MM.1S (cell line): ENCODE results near the gene ST6GALNAC4.

Source experiments
- EZH2 ChIP-seq: fragments of 300-600 bp; sonication (generic); optimal IDR thresholded peaks from 2 replicates; pipeline ENCODE3; 2017; ENCODE audit warnings: low read depth, mild to moderate bottlenecking, antibody characterized with exemption, low read length, mixed read lengths
- EZH2phosphoT487 ChIP-seq: fragments of 300-600 bp; sonication (generic); IDR thresholded peaks from 2 replicates; pipeline ENCODE4 v1.6.1; 2018; ENCODE audit warnings: antibody characterized with exemption, low read length
- TF ChIP-seq, protein P1 (sequence below): fragments of 300-600 bp; sonication (generic); IDR thresholded peaks from 2 replicates; pipeline ENCODE4 v1.5.1; 2016; ENCODE audit warnings: antibody characterized with exemption, low read length, mixed read lengths

DNA sequence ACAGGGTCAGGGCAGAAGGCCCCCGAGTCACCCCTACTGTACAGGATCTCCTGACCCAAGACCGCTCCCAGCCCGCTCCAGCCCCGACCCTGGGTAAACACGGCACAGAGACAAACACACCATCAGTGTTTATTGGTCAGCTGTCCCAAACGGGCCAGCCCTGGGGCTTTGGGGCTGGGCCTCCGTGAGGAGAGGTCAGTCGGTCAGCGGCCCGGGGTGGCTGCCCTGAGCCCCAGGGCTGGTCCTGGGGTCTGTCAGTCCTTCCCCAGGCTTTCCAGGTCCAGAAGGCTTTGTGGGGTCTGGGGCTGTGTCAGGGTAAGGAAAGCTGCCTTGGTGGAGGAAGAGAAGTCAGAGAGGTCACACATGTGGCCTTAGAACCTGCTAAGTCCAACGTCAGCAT is 18.1 kb upstream of the ST6GALNAC4 start:
- TF ChIP-seq, protein P1, sequence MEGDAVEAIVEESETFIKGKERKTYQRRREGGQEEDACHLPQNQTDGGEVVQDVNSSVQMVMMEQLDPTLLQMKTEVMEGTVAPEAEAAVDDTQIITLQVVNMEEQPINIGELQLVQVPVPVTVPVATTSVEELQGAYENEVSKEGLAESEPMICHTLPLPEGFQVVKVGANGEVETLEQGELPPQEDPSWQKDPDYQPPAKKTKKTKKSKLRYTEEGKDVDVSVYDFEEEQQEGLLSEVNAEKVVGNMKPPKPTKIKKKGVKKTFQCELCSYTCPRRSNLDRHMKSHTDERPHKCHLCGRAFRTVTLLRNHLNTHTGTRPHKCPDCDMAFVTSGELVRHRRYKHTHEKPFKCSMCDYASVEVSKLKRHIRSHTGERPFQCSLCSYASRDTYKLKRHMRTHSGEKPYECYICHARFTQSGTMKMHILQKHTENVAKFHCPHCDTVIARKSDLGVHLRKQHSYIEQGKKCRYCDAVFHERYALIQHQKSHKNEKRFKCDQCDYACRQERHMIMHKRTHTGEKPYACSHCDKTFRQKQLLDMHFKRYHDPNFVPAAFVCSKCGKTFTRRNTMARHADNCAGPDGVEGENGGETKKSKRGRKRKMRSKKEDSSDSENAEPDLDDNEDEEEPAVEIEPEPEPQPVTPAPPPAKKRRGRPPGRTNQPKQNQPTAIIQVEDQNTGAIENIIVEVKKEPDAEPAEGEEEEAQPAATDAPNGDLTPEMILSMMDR: no peak
- TF ChIP-seq EZH2 (no peak), EZH2phosphoT487 (no peak)
